Nephron (organoid): ENCODE results near the gene FHIP2A.

ENCODE experiments used
- H3K27ac Mint-ChIP-seq, 3 experiments: 2 replicates each; pipeline ENCODE4 v1.8.0; 2020; ENCODE audit warnings: mixed read lengths in 3 of 3, mild to moderate bottlenecking in 2 of 3, moderate library complexity in 1 of 3
- H3K27me3 Mint-ChIP-seq: 2 replicates; pipeline ENCODE4 v1.8.0; 2021; ENCODE audit warnings: low read depth, mild to moderate bottlenecking, moderate library complexity, mixed read lengths
- H3K36me3 Mint-ChIP-seq: 2 replicates; pipeline ENCODE4 v1.8.0; 2020; ENCODE audit warnings: low read depth, mixed read lengths
- H3K4me1 Mint-ChIP-seq: 2 replicates; pipeline ENCODE4 v1.8.0; 2020; ENCODE audit warnings: mixed read lengths
- H3K4me3 Mint-ChIP-seq, 3 experiments: 2 replicates each; pipeline ENCODE4 v1.8.0; 2020; ENCODE audit warnings: mild to moderate bottlenecking in 3 of 3, mixed read lengths in 3 of 3, moderate library complexity in 2 of 3
- H3K9me3 Mint-ChIP-seq: 2 replicates; pipeline ENCODE4 v1.8.0; 2020; ENCODE audit warnings: mixed read lengths
- CTCF ChIP-seq, 3 experiments: fragments of 200-600 bp; sonication (generic); IDR thresholded peaks; one replicate each; pipeline ENCODE4 v1.5.0; 2021; ENCODE audit warnings: antibody characterized with exemption in 3 of 3; ENCODE audit not compliant: unreplicated experiment in 3 of 3

Gene FHIP2A

GRCh38 chr10:114810926-114811325 lies 10.7 kb upstream of the FHIP2A start:
- no peaks in the 10 kb centered on the region for H3K4me1 Mint-ChIP-seq
- no peak overlapping the region for H3K27ac Mint-ChIP-seq
- H3K4me3 Mint-ChIP-seq: no peak overlapping the region
- peaks cover 5% of the 10 kb centered on the region for H3K9me3 Mint-ChIP-seq
- no peaks in the 10 kb centered on the region for H3K27me3 Mint-ChIP-seq
- H3K36me3 Mint-ChIP-seq: no peaks in the 10 kb centered on the region
- no peak for TF ChIP-seq CTCF (IDR thresholded peaks at IDR 0.05; ENCODE audit: unreplicated experiment in 3 of 3)

GRCh38 chr10:114811862-114812261 lies 9.7 kb upstream of the FHIP2A start:
- H3K9me3 Mint-ChIP-seq: peaks cover 5% of the 10 kb centered on the region
- H3K27ac Mint-ChIP-seq: no peak overlapping the region
- no peaks in the 10 kb centered on the region for H3K27me3 Mint-ChIP-seq
- no peaks in the 10 kb centered on the region for H3K4me1 Mint-ChIP-seq
- TF ChIP-seq CTCF (IDR thresholded peaks at IDR 0.05; ENCODE audit: unreplicated experiment in 3 of 3): no peak
- no peak overlapping the region for H3K4me3 Mint-ChIP-seq
- no peaks in the 10 kb centered on the region for H3K36me3 Mint-ChIP-seq

GRCh38 chr10:114815791-114816190 lies 5.8 kb upstream of the FHIP2A start:
- Mint-ChIP-seq H3K9me3 (peaks cover 5% of the 10 kb centered on the region), H3K27me3 (no peaks in the 10 kb centered on the region), H3K36me3 (no peaks in the 10 kb centered on the region), H3K4me1 (no peaks in the 10 kb centered on the region), H3K27ac (no peak overlapping the region), H3K4me3 (no peak overlapping the region)
- TF ChIP-seq CTCF (IDR thresholded peaks at IDR 0.05; ENCODE audit: unreplicated experiment in 3 of 3): no peak

- H3K9me3 Mint-ChIP-seq: peaks cover 5% of the 10 kb centered on the region
- H3K27ac Mint-ChIP-seq: no peak overlapping the region
- no peak for TF ChIP-seq CTCF (IDR thresholded peaks at IDR 0.05; ENCODE audit: unreplicated experiment in 3 of 3)
- H3K4me3 Mint-ChIP-seq: no peak overlapping the region
- no peaks in the 10 kb centered on the region for H3K4me1 Mint-ChIP-seq
- no peaks in the 10 kb centered on the region for H3K36me3 Mint-ChIP-seq
- H3K27me3 Mint-ChIP-seq: no peaks in the 10 kb centered on the region
Measured at GRCh38 chr10:114816308-114816707, 5.3 kb upstream of the FHIP2A start.

- Mint-ChIP-seq H3K9me3 (peaks cover 5% of the 10 kb centered on the region), H3K4me3 (peak overlapping the region in 1 of 3 experiments; percentile 73), H3K27me3 (no peaks in the 10 kb centered on the region), H3K36me3 (peaks cover 3% of the 10 kb centered on the region), H3K4me1 (peaks cover 12% of the 10 kb centered on the region), H3K27ac (peak overlapping the region in 2 of 3 experiments; percentile 53 to 67)
- TF ChIP-seq CTCF (IDR thresholded peaks at IDR 0.05; ENCODE audit: unreplicated experiment in 3 of 3): no peak
Measured at GRCh38 chr10:114819322-114819721, 2.3 kb upstream of the FHIP2A start.

- peak overlapping the region; percentile 84 to 98 (median 95) for H3K4me3 Mint-ChIP-seq
- peaks cover 16% of the 10 kb centered on the region for H3K36me3 Mint-ChIP-seq
- no peak for TF ChIP-seq CTCF (IDR thresholded peaks at IDR 0.05; ENCODE audit: unreplicated experiment in 3 of 3)
- H3K27ac Mint-ChIP-seq: peak overlapping the region; percentile 99 to 100 (median 100)
- H3K4me1 Mint-ChIP-seq: peaks cover 31% of the 10 kb centered on the region
- peaks cover 5% of the 10 kb centered on the region for H3K9me3 Mint-ChIP-seq
- no peaks in the 10 kb centered on the region for H3K27me3 Mint-ChIP-seq
Measured at GRCh38 chr10:114821915-114822443, 399 bp downstream of the FHIP2A start.
